GM12878 (cell line): ENCODE results near the gene REPS2. TPM values are rescaled to one million over a fixed set of nuclear protein-coding genes. Genes with fewer than 3 reads are reported as not detected.

Source experiments
- ATAC-seq: fragments of 200-7000 bp; cut with Tn5 transposase; 3 replicates; pipeline ENCODE4 v1.9.1; 2020; ENCODE audit warnings: mild to moderate bottlenecking, moderate library complexity
- BruUV-seq: library from RNA; stranded (reverse); fragments of 400-500 nt; replicated peaks from 2 replicates; lab custom pipeline; 2021; lab: Mats Ljungman, UMichigan
- CTCF ChIA-PET: fragments of 300-600 bp; sonication (Branson Sonifier 250); formaldehyde crosslinking; extraction: SDS; loops from one replicate; lab custom pipeline; 2021; ENCODE audit warnings: inconsistent platforms; lab: Yijun Ruan, JAX
- POLR2A ChIA-PET: fragments of 350-600 bp; formaldehyde crosslinking; extraction: SDS; loops from one replicate; lab custom pipeline; 2021; ENCODE audit warnings: inconsistent platforms; lab: Charles Lee
- RAD21 ChIA-PET: fragments of 300-600 bp; sonication (Branson Sonifier 250); formaldehyde crosslinking; loops from one replicate; lab custom pipeline; 2023; ENCODE audit warnings: antibody characterized with exemption; ENCODE audit not compliant: unreplicated experiment; lab: Charles Lee
- SMC1A ChIA-PET: fragments of 300-600 bp; sonication (Branson Sonifier 250); formaldehyde crosslinking; loops from one replicate; lab custom pipeline; 2023; ENCODE audit not compliant: unreplicated experiment, uncharacterized antibody; lab: Charles Lee
- DNase-seq: peaks from one replicate; pipeline ENCODE4 v3.0.0-alpha.2; 2011; ENCODE audit warnings: low read depth, low spot score
- FAIRE-seq: peaks from 3 replicates; lab custom pipeline; 2011; peaks lifted over from hg19 to GRCh38; lab: Jason Lieb, UNC
- H2AFZ ChIP-seq: 2 replicates; pipeline ENCODE4 v1.6.0; 2011; ENCODE audit warnings: low read depth, low read length, control low read depth; ENCODE audit not compliant: control insufficient read depth
- H3K27ac ChIP-seq: 2 replicates; pipeline ENCODE4 v1.5.1; 2011; ENCODE audit warnings: control low read depth; ENCODE audit not compliant: control insufficient read depth, insufficient read depth
- H3K27me3 ChIP-seq, 2 experiments: replicated peaks in 1 of 2; 2 replicates each; pipeline versions ENCODE4 v1.6.0 to v1.6.1; 2011; ENCODE audit warnings: low read length in 1 of 2; ENCODE audit not compliant: control insufficient read depth in 2 of 2, insufficient read depth in 2 of 2
- H3K36me3 ChIP-seq, 2 experiments: 2 replicates each; pipeline ENCODE4 v1.5.1; 2011; ENCODE audit warnings: low read length in 1 of 2; ENCODE audit not compliant: control insufficient read depth in 2 of 2, insufficient read depth in 2 of 2
- H3K4me1 ChIP-seq: 2 replicates; pipeline ENCODE4 v1.6.1; 2011; ENCODE audit warnings: mild to moderate bottlenecking, low read length, moderate library complexity, mixed read lengths; ENCODE audit not compliant: control insufficient read depth, insufficient read depth
- H3K4me2 ChIP-seq: 2 replicates; pipeline ENCODE4 v1.6.0; 2011; ENCODE audit warnings: control low read depth; ENCODE audit not compliant: control insufficient read depth, insufficient read depth
- H3K4me3 ChIP-seq: fragments of 200-600 bp; sonication (generic); 2 replicates; pipeline ENCODE4 v1.5.1; 2016
- H3K79me2 ChIP-seq: 2 replicates; pipeline ENCODE4 v1.6.0; 2011; ENCODE audit warnings: low read length; ENCODE audit not compliant: control insufficient read depth, insufficient read depth
- H3K9ac ChIP-seq: 2 replicates; pipeline ENCODE4 v1.8.0; 2011; ENCODE audit warnings: low read length, control low read depth, mixed read lengths; ENCODE audit not compliant: control insufficient read depth, insufficient read depth
- H3K9me3 ChIP-seq: replicated peaks from 3 replicates; pipeline ENCODE4 v1.5.1; 2011; ENCODE audit warnings: mild to moderate bottlenecking, low read length; ENCODE audit not compliant: control insufficient read depth, insufficient read depth
- H4K20me1 ChIP-seq: 2 replicates; pipeline ENCODE4 v1.6.0; 2011; ENCODE audit not compliant: control insufficient read depth, insufficient read depth
- CBFB ChIP-seq: IDR thresholded peaks from 2 replicates; pipeline ENCODE4 v1.6.1; 2016; ENCODE audit warnings: antibody characterized with exemption, low read depth
- MTA2 ChIP-seq: fragments of 450-650 bp; IDR thresholded peaks from 2 replicates; pipeline ENCODE4 v1.6.1; 2016; ENCODE audit warnings: low read depth, mild to moderate bottlenecking, moderate library complexity
- PKNOX1 ChIP-seq: fragments of 450-650 bp; IDR thresholded peaks from 2 replicates; pipeline ENCODE4 v1.6.1; 2016; ENCODE audit warnings: mild to moderate bottlenecking
- SUPT20H ChIP-seq: IDR thresholded peaks from 2 replicates; pipeline ENCODE4 v1.6.1; 2011; ENCODE audit warnings: low read depth, mild to moderate bottlenecking, low read length, moderate library complexity, borderline replicate concordance; ENCODE audit not compliant: control insufficient read depth
- TARDBP ChIP-seq: IDR thresholded peaks from 2 replicates; pipeline ENCODE4 v1.6.1; 2016; ENCODE audit warnings: borderline replicate concordance
- TCF12 ChIP-seq: IDR thresholded peaks from 2 replicates; pipeline ENCODE4 v1.6.1; 2011; ENCODE audit warnings: low read depth, mild to moderate bottlenecking, low read length
- ZBTB40 ChIP-seq: fragments of 450-650 bp; IDR thresholded peaks from 2 replicates; pipeline ENCODE4 v1.6.1; 2016; ENCODE audit warnings: mild to moderate bottlenecking, moderate library complexity, borderline replicate concordance
- in situ Hi-C: fragments of 300-500 bp; cut with MboI; formaldehyde crosslinking; loops from 9 replicates; pipeline ENCODE4 v1.14.3; 2018; ENCODE audit warnings: mixed read lengths
- intact Hi-C: fragments of 100-400 bp; cut with micrococcal nuclease; formaldehyde crosslinking; loops from one replicate; pipeline ENCODE4 v1.14.2; 2022; ENCODE audit not compliant: unreplicated experiment
- polyA plus RNA-seq, 11 experiments: library from polyadenylated mRNA; depleted of rRNA in 4 of 11; unstranded in 6 of 11; stranded (reverse) in 5 of 11; fragments of >200 nt; fragmentation: Nextera tagmentation in 4 of 11; fragmentation: Illumina TruSeq in 1 of 11; extraction: Ambion mirVana in 4 of 11; extraction: Trizol in 1 of 11; gene quantifications; 1 replicate in 1 of 11; 2 replicates in 10 of 11; pipeline versions ENCODE4 v1.2.1 to v1.2.3, GENCODE V29; 2011 to 2016; ENCODE audit warnings: inconsistent platforms in 2 of 11, missing spikeins in 2 of 11, low read depth in 1 of 11
- total RNA-seq, 4 experiments: library from RNA; depleted of rRNA in 3 of 4; stranded (reverse); fragments of >200 nt in 3 of 4; fragmentation: Illumina TruSeq in 1 of 4; extraction: Trizol in 1 of 4; gene quantifications; 2 replicates each; pipeline versions ENCODE4 v1.2.1 to v1.2.3, GENCODE V29; 2013 to 2021

The REPS2 gene
- total and polyA plus RNA-seq, 10 of the 15 experiments (the other 5 are each of a cell fraction or from before 2014, with no cell fraction given), result 2.1 to 6.8 (median 3.9) TPM

- ATAC-seq (peak; percentile 61), DNase-seq (no peak), FAIRE-seq (no peak)
- no peaks in the 10 kb centered on the region for H3K36me3 ChIP-seq
- POLR2A ChIA-PET, result no interaction called here
- H2AFZ ChIP-seq, result no peak overlapping the region
- peaks cover 2% of the 10 kb centered on the region in 2 experiments; a peak in 3 of 4 replicates for H3K27me3 ChIP-seq
- SMC1A ChIA-PET, result interaction anchor here (0.6 to 2.3 kb wide), 3 partner anchors 8 to 55 kb away, joined by 3 to 10 read pairs (median 3); no protein-coding TSS in a partner anchor
- H3K9ac ChIP-seq, result no peak overlapping the region
- no TSS peak for BruUV-seq
- H3K4me3 ChIP-seq, result no peak overlapping the region
- no peak for TF ChIP-seq ZBTB40
- no peak for TF ChIP-seq PKNOX1
- TF ChIP-seq TARDBP, result no peak
- TF ChIP-seq MTA2, result no peak
- TF ChIP-seq TCF12, result no peak
- TF ChIP-seq CBFB, result no peak
- no peak for TF ChIP-seq SUPT20H
- H4K20me1 ChIP-seq, result no peaks in the 10 kb centered on the region
- RAD21 ChIA-PET, result interaction anchor here (0.6 kb wide), 1 partner anchor 209 kb away, joined by 3 read pairs; no protein-coding TSS in a partner anchor
- no peak overlapping the region for H3K27ac ChIP-seq
- intact Hi-C loops, result no loop called here
- no peak overlapping the region for H3K4me2 ChIP-seq
- no peaks in the 10 kb centered on the region for H3K79me2 ChIP-seq
- CTCF ChIA-PET, result interaction anchor here (0.6 to 1.6 kb wide), 4 partner anchors 13 to 147 kb away, joined by 3 to 5 read pairs (median 3); no protein-coding TSS in a partner anchor
- H3K9me3 ChIP-seq, result no peaks in the 10 kb centered on the region
- no peaks in the 10 kb centered on the region for H3K4me1 ChIP-seq
- in situ Hi-C loops, result no loop called here
These were observed 86.8 kb downstream of the REPS2 start for GRCh38 chrX:17033225-17033624.
